ENCODE measurements around the gene SULT2A1.

GRCh38 chr19:47861630-47862029 lies 24.5 kb downstream of the SULT2A1 start:
- TF ChIP-seq CTCF (IDR thresholded peaks at IDR 0.05): no peak
- TF ChIP-seq POLR2A (IDR thresholded peaks at IDR 0.05): no peak

All from right lobe of liver (tissue), 4 donors.